SU-DHL-6 (cell line): ENCODE results near the gene GPRC5B.

ENCODE experiments used
- EZH2phosphoT487 ChIP-seq: fragments of 200-600 bp; sonication (generic), shearing (Covaris generic); conservative IDR thresholded peaks from 2 replicates; pipeline ENCODE4 v1.6.1; 2018; ENCODE audit warnings: mild to moderate bottlenecking, antibody characterized with exemption, low read length, moderate library complexity, mixed read lengths
- TF ChIP-seq, protein P1 (sequence below): fragments of 200-600 bp; sonication (generic); IDR thresholded peaks from one replicate; pipeline ENCODE4 v1.5.1; 2017; ENCODE audit warnings: antibody characterized with exemption, mild to moderate bottlenecking, low read length, moderate library complexity; ENCODE audit not compliant: insufficient read depth, poor library complexity, severe bottlenecking

DNA sequence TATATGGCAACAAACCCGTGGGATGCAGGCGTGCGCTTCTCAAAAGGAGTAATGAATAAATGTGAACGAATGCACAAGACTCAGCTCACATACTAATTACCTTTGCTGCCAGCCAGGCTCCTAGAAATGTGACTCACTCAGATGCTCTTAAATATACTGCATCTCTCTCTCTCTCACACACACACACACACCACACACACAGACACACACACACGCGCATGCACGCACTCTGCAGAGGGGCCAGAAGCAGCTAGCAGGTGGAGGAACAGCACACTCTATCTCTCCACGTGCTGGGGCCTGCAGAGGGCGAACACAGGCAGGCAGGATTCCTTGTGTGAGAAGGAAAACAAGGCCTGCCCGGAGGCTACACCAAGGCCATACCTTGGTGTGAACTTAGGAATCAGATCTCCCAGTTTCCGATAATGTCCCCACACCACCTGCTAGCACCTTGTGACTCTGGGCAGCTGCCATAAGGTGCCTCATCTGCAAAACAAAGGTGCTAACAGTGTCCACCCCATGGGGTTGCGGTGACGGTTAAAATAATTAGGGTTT lies 5.3 kb downstream of the GPRC5B start:
- TF ChIP-seq, protein P1, sequence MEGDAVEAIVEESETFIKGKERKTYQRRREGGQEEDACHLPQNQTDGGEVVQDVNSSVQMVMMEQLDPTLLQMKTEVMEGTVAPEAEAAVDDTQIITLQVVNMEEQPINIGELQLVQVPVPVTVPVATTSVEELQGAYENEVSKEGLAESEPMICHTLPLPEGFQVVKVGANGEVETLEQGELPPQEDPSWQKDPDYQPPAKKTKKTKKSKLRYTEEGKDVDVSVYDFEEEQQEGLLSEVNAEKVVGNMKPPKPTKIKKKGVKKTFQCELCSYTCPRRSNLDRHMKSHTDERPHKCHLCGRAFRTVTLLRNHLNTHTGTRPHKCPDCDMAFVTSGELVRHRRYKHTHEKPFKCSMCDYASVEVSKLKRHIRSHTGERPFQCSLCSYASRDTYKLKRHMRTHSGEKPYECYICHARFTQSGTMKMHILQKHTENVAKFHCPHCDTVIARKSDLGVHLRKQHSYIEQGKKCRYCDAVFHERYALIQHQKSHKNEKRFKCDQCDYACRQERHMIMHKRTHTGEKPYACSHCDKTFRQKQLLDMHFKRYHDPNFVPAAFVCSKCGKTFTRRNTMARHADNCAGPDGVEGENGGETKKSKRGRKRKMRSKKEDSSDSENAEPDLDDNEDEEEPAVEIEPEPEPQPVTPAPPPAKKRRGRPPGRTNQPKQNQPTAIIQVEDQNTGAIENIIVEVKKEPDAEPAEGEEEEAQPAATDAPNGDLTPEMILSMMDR, result no peak
- TF ChIP-seq EZH2phosphoT487, result no peak
